ENCODE results near the gene KCNMB2.

Gene KCNMB2

GRCh38 chr3:178808748-178809147 lies 272.5 kb downstream of the KCNMB2 start:
- no peaks in the 10 kb centered on the region for H3K27me3 Mint-ChIP-seq
- DNase-seq, result no peak
- no peaks in the 10 kb centered on the region for H3K4me1 Mint-ChIP-seq
- no peaks in the 10 kb centered on the region for H3K9me3 Mint-ChIP-seq
- H3K4me3 Mint-ChIP-seq, result no peak overlapping the region
- no peak overlapping the region for H3K27ac Mint-ChIP-seq
- no peaks in the 10 kb centered on the region for H3K36me3 Mint-ChIP-seq
- ATAC-seq (replicated peaks), result no peak

GRCh38 chr3:178810181-178810580 lies 273.9 kb downstream of the KCNMB2 start:
- Mint-ChIP-seq H3K9me3 (no peaks in the 10 kb centered on the region), H3K27ac (no peak overlapping the region), H3K4me3 (no peak overlapping the region), H3K27me3 (no peaks in the 10 kb centered on the region), H3K36me3 (no peaks in the 10 kb centered on the region), H3K4me1 (no peaks in the 10 kb centered on the region)
- ATAC-seq (replicated peaks), result no peak
- DNase-seq, result no peak

- Mint-ChIP-seq H3K36me3 (no peaks in the 10 kb centered on the region), H3K27me3 (peaks cover 0 to 20% of the 10 kb centered on the region in 2 donors), H3K9me3 (no peaks in the 10 kb centered on the region), H3K4me3 (no peak overlapping the region), H3K4me1 (no peaks in the 10 kb centered on the region), H3K27ac (no peak overlapping the region)
- no peak for DNase-seq
- no peak for ATAC-seq (replicated peaks)
Measured at GRCh38 chr3:178822722-178823121, 286.5 kb downstream of the KCNMB2 start.

- Mint-ChIP-seq H3K27me3 (peaks cover 0 to 17% of the 10 kb centered on the region in 2 donors), H3K9me3 (no peaks in the 10 kb centered on the region), H3K4me3 (no peak overlapping the region), H3K36me3 (no peaks in the 10 kb centered on the region), H3K27ac (no peak overlapping the region), H3K4me1 (no peaks in the 10 kb centered on the region)
- no peak for DNase-seq
- no peak for ATAC-seq (replicated peaks)
Measured at GRCh38 chr3:178823150-178823549, 286.9 kb downstream of the KCNMB2 start.

- Mint-ChIP-seq H3K4me3 (no peak overlapping the region), H3K4me1 (no peaks in the 10 kb centered on the region), H3K27ac (no peak overlapping the region), H3K27me3 (peaks cover 0 to 11% of the 10 kb centered on the region in 2 donors), H3K36me3 (no peaks in the 10 kb centered on the region), H3K9me3 (no peaks in the 10 kb centered on the region)
- ATAC-seq (replicated peaks), result no peak
- DNase-seq, result no peak
Measured at GRCh38 chr3:178823591-178824246, 287.5 kb downstream of the KCNMB2 start.

- Mint-ChIP-seq H3K27ac (no peak overlapping the region), H3K27me3 (peaks cover 0 to 5% of the 10 kb centered on the region in 2 donors), H3K4me3 (no peak overlapping the region), H3K4me1 (no peaks in the 10 kb centered on the region), H3K9me3 (no peaks in the 10 kb centered on the region), H3K36me3 (no peaks in the 10 kb centered on the region)
- DNase-seq (no peak), ATAC-seq (replicated peaks) (no peak)
Measured at GRCh38 chr3:178826435-178827123, 290.3 kb downstream of the KCNMB2 start.

- no peaks in the 10 kb centered on the region for H3K9me3 Mint-ChIP-seq
- no peaks in the 10 kb centered on the region for H3K4me1 Mint-ChIP-seq
- ATAC-seq (replicated peaks) (no peak), DNase-seq (no peak)
- H3K27ac Mint-ChIP-seq, result no peak overlapping the region
- H3K27me3 Mint-ChIP-seq, result peaks cover 0 to 5% of the 10 kb centered on the region in 2 donors
- no peak overlapping the region for H3K4me3 Mint-ChIP-seq
- H3K36me3 Mint-ChIP-seq, result no peaks in the 10 kb centered on the region
Measured at GRCh38 chr3:178827285-178827856, 291.1 kb downstream of the KCNMB2 start.

- no peaks in the 10 kb centered on the region for H3K36me3 Mint-ChIP-seq
- H3K9me3 Mint-ChIP-seq, result no peaks in the 10 kb centered on the region
- H3K4me1 Mint-ChIP-seq, result no peaks in the 10 kb centered on the region
- no peak for ATAC-seq (replicated peaks)
- no peak overlapping the region for H3K4me3 Mint-ChIP-seq
- DNase-seq, result no peak
- no peak overlapping the region for H3K27ac Mint-ChIP-seq
- no peaks in the 10 kb centered on the region for H3K27me3 Mint-ChIP-seq
Measured at GRCh38 chr3:178833695-178834094, 297.5 kb downstream of the KCNMB2 start.

- H3K9me3 Mint-ChIP-seq, result peaks cover 0 to 3% of the 10 kb centered on the region in 2 donors
- no peaks in the 10 kb centered on the region for H3K27me3 Mint-ChIP-seq
- H3K4me3 Mint-ChIP-seq, result no peak overlapping the region
- no peak overlapping the region for H3K27ac Mint-ChIP-seq
- DNase-seq (no peak), ATAC-seq (replicated peaks) (no peak)
- H3K36me3 Mint-ChIP-seq, result no peaks in the 10 kb centered on the region
- peaks cover 0 to 6% of the 10 kb centered on the region in 2 donors for H3K4me1 Mint-ChIP-seq
Measured at GRCh38 chr3:178835033-178835432, 298.8 kb downstream of the KCNMB2 start.

- no peak for ATAC-seq (replicated peaks)
- peaks cover 6 to 9% of the 10 kb centered on the region in 2 donors for H3K36me3 Mint-ChIP-seq
- no peaks in the 10 kb centered on the region for H3K27me3 Mint-ChIP-seq
Measured at GRCh38 chr3:178837512-178837911, 301.3 kb downstream of the KCNMB2 start.

GRCh38 chr3:178840586-178840985 lies 304.4 kb downstream of the KCNMB2 start:
- Mint-ChIP-seq H3K27me3 (no peaks in the 10 kb centered on the region), H3K9me3 (peaks cover 5 to 12% of the 10 kb centered on the region in 2 donors), H3K4me1 (peaks cover 0 to 6% of the 10 kb centered on the region in 2 donors), H3K27ac (no peak overlapping the region), H3K36me3 (peaks cover 6 to 9% of the 10 kb centered on the region in 2 donors), H3K4me3 (no peak overlapping the region)
- DNase-seq, result no peak
- no peak for ATAC-seq (replicated peaks)

More at GRCh38 chr3:178837512-178837911, 301.3 kb downstream of the KCNMB2 start:
- DNase-seq, result no peak
- H3K4me1 Mint-ChIP-seq, result peaks cover 0 to 6% of the 10 kb centered on the region in 2 donors
- H3K9me3 Mint-ChIP-seq, result peaks cover 5 to 12% of the 10 kb centered on the region in 2 donors
- H3K27ac Mint-ChIP-seq, result no peak overlapping the region
- no peak overlapping the region for H3K4me3 Mint-ChIP-seq

GRCh38 chr3:178841011-178841410 lies 304.8 kb downstream of the KCNMB2 start:
- peaks cover 0 to 6% of the 10 kb centered on the region in 2 donors for H3K4me1 Mint-ChIP-seq

GRCh38 chr3:178844916-178845315 lies 308.7 kb downstream of the KCNMB2 start:
- no peak for DNase-seq
- no peak for ATAC-seq (replicated peaks)
- Mint-ChIP-seq H3K4me1 (no peaks in the 10 kb centered on the region), H3K27me3 (no peaks in the 10 kb centered on the region), H3K36me3 (peaks cover 6 to 9% of the 10 kb centered on the region in 2 donors), H3K4me3 (no peak overlapping the region), H3K27ac (no peak overlapping the region), H3K9me3 (peaks cover 5 to 9% of the 10 kb centered on the region in 2 donors)

More at GRCh38 chr3:178841011-178841410, 304.8 kb downstream of the KCNMB2 start:
- Mint-ChIP-seq H3K27ac (no peak overlapping the region), H3K36me3 (peaks cover 6 to 9% of the 10 kb centered on the region in 2 donors), H3K27me3 (no peaks in the 10 kb centered on the region), H3K4me3 (no peak overlapping the region), H3K9me3 (peaks cover 5 to 12% of the 10 kb centered on the region in 2 donors)
- ATAC-seq (replicated peaks), result no peak
- no peak for DNase-seq

GRCh38 chr3:178845420-178846118 lies 309.3 kb downstream of the KCNMB2 start:
- Mint-ChIP-seq H3K27me3 (no peaks in the 10 kb centered on the region), H3K27ac (no peak overlapping the region), H3K4me3 (no peak overlapping the region), H3K36me3 (peaks cover 2 to 5% of the 10 kb centered on the region in 2 donors), H3K4me1 (no peaks in the 10 kb centered on the region), H3K9me3 (peaks cover 5% of the 10 kb centered on the region in 2 donors)
- DNase-seq (no peak), ATAC-seq (replicated peaks) (no peak)
